ENCODE results near the gene SRPX. TPM values are rescaled to one million over a fixed set of nuclear protein-coding genes. Genes with fewer than 3 reads are reported as not detected.

Gene SRPX
- total RNA-seq, 1 experiment from 2014 or later = 28.0 TPM

- no peak for DNase-seq (ENCODE audit: low read depth)
These were observed 8.6 kb downstream of the SRPX start for GRCh38 chrX:38211891-38212635.

- no peak for DNase-seq (ENCODE audit: low read depth)
These were observed 14.1 kb downstream of the SRPX start for GRCh38 chrX:38206542-38206941.

DNA sequence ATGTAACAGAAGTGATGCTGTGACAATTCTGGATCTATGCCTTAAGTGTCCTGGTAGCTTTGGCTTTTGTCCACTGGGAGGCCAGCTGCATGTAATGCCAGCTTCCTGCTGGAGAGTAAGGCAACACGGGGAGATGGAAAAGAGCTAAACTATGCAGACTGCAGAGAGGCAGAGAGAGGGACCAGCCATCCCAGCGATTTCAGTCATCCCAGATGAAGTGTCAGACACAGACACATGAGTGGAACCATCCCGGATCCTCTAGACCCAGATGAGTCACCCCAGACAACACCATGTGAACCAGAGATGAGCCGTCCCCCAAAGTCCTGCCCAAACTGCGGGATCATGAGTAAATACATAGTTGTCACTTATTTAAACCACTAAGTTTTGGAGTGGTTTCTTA lies 14.6 kb downstream of the SRPX start:
- peak; percentile 28 for DNase-seq (ENCODE audit: low read depth)

DNA sequence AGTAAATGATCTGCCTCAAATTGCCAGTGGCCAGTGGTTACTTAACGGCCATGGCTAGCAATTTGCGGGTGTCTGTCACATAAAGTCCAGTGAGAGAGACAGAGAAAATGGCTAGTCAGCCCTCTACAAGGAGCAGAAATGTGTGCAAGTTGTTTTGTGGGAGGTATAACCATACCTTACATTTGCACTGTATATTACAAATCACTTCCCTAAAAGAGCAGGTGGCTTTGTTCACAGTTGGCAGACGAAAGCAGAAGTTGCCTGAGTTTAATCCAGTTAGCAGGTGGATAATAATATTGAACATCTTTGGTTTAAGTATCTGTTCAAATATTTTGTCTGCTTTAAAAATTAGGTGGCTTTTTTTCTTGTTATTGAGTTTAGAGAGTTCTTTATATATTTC lies 15.6 kb downstream of the SRPX start:
- no peak for DNase-seq (ENCODE audit: low read depth)

- DNase-seq (ENCODE audit: low read depth) = peak; percentile 25
These were observed 28.5 kb downstream of the SRPX start for GRCh38 chrX:38192007-38192810.

DNA sequence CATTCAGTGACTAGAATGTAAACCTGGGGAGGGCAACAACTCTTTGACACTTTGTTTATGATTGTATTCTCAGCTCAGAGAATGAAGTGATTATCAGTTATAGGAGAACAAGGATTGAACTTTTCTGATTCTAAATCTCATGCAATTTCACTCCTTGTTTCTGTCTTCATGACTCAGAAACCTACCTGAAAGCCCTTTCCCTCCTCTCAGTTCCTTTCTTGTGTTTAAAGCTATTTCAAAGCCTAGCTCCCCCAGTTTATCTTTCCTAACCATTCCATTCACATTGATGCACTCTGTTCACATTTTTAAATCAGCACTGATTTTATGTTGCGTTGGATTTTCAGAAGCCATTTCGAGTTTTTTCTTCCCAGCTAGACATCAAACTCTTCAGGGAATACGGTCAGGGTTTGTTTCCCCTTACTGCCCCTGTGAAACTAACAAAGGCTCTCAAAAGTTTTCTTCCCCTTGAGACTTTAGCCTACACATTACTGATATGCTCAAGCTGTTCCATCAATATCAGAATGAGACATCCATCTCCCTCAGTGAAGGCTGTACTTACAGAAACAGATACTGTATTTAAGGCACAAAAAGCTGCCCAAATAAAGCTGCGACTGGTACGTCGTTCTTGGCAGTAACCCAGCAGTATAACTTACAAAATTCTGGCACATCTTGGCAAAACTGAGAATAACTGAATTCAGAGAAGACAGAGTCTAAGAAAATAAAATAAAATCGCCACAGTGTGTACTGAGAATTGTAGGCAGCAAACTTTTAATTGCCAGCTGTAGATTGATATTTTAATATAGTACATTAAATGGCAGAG lies 31.0 kb downstream of the SRPX start:
- DNase-seq (ENCODE audit: low read depth) = no peak

GRCh38 chrX:38183596-38183995 lies 37.1 kb downstream of the SRPX start:
- DNase-seq (ENCODE audit: low read depth) = no peak

DNA sequence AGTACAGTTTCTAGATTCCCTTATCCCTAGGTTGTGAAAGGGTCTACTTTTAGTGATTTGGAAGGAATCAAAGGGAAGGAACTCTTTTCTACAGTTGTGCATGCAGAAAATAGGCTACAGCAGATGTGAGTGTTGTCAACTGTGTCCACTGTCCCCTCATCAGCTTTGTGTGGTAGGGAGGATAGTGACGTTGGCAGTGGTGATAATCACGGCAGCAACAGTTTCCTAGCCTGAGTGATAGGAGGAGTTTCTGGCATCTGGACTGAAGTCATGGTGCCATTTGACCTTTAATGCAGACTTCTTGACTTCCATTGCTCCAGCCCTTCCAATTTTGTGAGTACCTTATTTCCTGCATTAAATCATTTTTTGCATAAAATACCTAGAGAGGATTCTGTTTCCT lies 39.3 kb downstream of the SRPX start:
- no peak for DNase-seq (ENCODE audit: low read depth)

DNA sequence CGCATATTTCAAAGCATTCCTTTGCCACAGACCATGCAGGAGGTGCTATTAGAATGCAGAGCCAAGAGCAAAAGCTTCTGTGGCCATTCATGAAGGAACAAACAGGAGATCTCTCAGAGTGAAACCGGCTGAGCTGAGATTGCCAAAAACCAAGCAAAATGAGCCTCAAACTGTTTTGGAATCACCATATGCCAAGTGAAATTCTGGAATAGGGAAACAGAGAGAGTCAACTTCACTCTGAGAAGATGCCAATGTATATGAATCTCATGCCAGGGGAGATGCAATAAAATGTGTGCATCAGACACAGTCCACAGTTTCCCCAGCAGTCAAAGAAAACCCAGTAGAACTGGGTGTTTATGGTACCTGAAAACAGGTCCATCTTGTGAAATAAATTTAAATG lies 42.3 kb downstream of the SRPX start:
- DNase-seq (ENCODE audit: low read depth) = no peak

DNA sequence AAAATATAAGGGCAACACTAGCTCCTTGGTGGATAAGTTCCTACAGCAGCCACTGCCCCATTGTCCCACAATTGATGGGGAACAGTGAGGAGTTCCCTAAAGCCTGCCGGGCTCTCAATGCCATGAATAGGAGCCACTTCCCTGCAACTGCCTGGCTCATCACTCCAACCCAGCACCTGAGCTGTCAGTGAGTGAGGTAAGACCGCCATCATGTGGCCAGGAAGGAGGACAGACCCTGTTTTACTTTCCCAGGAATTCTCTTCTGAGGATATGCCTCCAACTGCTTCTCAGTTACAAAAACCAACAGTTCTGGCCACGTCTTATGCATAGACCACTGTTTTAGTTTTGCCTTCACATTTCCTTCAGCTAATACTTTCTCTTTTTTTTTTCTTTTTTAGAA lies 45.5 kb downstream of the SRPX start:
- peak; percentile 47 for DNase-seq (ENCODE audit: low read depth)

DNA sequence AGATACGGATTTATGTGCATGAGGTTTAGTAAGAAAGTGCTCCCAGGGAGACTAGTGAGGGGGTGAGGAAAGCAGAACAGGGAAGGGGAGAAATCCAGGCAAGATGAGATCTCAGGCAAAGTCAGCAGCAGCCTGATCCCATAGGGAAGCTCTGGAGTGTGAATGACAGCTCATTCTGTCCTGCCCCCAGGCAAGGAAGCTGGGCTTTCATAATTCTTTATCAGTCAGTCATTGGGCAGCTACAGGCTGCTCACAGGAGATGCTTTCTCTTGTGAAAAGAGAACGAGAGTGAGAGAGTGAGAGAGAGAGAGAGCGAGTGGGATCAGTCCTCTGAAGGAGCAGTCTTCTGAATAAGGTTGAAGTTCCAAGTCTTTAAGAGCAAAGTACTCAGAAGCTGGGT lies 48.1 kb downstream of the SRPX start:
- DNase-seq (ENCODE audit: low read depth) = no peak

DNA sequence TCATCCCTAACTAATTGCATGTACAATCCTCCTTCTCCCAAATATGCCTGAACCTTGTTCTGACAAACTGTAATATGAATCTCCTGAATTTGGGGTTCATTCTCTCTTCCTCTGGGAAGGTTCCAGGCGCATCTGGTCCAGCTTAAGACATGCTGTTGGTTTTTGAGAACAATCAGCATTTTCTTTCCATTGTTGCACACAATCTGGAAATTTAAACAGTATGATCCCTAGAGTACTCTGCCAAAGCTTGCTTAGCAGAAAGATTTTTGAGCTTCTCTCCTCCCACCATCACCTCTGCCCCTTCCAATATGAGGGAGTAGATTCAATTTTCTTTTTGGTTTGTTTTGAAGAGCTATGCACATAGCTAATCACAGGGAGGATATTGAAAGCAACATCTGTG lies 50.1 kb downstream of the SRPX start:
- DNase-seq (ENCODE audit: low read depth) = no peak

DNA sequence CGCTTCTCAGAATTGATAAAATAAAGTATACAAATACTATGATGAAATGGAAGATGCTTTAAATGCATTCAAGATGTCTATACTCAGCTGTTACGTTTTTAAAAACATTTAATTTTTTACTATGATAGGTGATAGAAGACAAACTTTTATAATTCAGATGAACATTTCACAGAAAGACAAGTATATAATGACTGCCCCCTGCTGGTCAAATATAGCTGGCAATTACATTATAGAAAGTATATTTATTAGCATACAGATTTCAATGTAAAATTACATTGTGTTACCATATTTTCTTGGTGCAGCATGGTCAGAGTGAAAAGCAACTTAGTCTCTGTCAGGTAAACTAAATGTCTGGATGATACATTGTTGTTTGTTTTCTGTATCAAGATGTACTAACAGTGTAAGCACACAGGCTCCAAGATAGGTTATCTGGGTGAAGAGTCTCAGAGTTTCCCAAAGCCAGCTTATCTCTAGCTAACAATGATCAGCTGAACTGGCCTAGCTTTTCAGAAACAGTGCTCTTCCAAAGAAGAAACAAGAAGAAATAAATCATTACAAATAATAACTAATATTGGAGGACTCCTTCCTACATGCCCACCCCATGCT lies 54.1 kb downstream of the SRPX start:
- peak; percentile 4 for DNase-seq (ENCODE audit: low read depth)

GRCh38 chrX:38165023-38165422 lies 55.6 kb downstream of the SRPX start:
- DNase-seq (ENCODE audit: low read depth) = no peak

- DNase-seq (ENCODE audit: low read depth) = no peak
These were observed 57.5 kb downstream of the SRPX start for GRCh38 chrX:38163193-38163592.

DNA sequence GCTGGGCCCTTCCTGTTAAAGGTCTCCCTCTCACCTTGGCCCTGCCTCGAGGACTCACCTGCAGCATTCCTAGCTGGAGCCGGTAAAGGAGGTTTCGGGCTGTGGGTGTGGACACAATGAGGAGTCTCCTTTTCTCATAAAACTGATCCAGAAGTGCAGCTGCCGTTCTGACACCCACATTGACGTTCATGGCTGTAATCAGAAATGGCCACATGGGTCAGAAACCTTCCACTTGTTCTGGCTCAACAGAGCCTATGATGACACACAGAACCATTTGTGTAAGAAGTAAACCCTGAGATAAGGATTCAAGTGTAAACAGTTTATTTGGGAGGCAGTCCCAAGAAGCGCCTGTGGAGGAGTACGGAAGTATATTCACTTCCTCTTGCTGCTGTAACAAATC lies 63.8 kb downstream of the SRPX start:
- no peak for DNase-seq (ENCODE audit: low read depth)

GRCh38 chrX:38154818-38155217 lies 65.9 kb downstream of the SRPX start:
- no peak for DNase-seq (ENCODE audit: low read depth)

DNA sequence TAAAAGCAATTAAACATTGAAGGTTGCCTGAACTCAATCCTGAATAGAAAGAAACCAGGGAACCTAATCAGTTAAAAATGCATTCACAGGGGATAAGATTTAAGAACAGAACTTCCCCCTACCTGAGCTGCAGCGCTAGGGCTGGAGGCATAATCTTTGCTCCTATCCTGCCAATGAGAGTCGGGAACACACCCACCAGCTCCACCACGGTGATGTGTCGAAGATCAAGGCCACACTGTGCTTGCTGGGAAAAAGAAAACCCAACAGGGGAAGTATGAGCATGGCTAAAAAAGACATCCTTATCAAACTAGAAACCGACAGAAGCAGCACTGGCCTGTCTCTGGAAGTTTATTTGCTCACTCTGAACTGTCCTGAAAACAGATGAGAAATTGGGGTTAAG lies 66.3 kb downstream of the SRPX start:
- DNase-seq (ENCODE audit: low read depth) = no peak

DNA sequence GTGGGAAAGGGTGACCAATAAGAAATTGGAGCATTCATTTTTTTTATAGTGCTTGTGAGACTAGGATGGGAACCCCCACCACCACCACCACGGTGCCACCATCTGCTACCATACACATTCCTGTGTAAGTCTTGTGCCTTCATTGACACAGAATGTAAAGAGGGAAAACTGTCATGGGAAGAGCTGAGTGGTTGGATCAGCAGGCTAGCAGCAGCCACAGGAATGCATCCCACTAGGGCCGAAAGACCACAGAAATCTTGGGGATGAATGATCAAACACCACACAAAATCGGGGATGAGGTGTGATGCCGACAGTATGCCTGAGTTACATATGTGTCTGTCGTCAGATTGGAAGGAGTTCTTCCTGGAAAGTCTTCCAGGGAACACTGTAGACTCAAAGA lies 69.2 kb downstream of the SRPX start:
- peak; percentile 29 for DNase-seq (ENCODE audit: low read depth)

DNA sequence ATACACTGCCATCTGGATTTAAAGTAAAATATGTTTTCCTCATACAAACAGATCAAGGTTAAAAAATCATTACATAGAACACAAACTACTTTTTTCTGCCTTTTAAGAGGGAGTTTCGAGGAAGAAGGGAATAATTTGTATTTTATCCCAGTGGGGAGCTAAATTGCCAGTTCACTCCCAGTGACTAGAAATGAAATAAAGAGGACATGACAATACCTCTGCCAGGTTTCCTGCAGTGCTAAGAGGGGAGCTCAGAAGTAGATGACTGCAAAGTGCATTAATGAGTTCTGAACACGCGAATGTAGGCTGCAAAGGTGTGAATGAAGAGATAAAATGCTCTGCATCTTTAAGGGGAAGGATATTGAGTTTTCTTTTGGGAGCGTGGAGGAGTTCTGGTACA lies 69.7 kb downstream of the SRPX start:
- no peak for DNase-seq (ENCODE audit: low read depth)

GRCh38 chrX:38149016-38149415 lies 71.7 kb downstream of the SRPX start:
- DNase-seq (ENCODE audit: low read depth) = no peak

DNA sequence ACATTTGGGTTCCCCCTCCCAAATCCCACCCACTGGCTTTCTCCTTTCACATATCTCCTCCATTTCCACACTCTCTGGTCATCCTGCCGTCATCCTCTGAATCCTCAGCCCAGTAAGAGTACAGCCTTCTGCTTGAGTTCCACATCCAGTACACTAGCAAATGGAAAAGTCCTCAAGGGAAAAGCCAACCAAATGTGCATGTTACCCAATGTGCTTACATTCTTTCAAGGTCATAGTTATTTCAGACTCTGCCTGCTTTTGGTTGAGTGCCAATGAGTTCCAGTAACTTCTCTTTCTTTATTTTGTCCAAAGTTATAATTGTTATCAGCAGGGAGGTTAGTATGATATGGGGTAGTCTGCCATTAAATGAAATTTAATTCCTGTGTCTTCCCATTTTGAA lies 78.1 kb downstream of the SRPX start:
- DNase-seq (ENCODE audit: low read depth) = no peak

Measured in Daoy (cell line).